Measurements from ENCODE around the gene NF2.

Gene NF2

GRCh38 chr22:29654420-29654819, 51.0 kb downstream of the NF2 start:
- DNase-seq: no peak
- intact Hi-C loops (cut with DNase I): no loop called here

GRCh38 chr22:29654882-29655281, 51.4 kb downstream of the NF2 start:
- no peak for DNase-seq
- intact Hi-C loops (cut with DNase I): no loop called here

DNA sequence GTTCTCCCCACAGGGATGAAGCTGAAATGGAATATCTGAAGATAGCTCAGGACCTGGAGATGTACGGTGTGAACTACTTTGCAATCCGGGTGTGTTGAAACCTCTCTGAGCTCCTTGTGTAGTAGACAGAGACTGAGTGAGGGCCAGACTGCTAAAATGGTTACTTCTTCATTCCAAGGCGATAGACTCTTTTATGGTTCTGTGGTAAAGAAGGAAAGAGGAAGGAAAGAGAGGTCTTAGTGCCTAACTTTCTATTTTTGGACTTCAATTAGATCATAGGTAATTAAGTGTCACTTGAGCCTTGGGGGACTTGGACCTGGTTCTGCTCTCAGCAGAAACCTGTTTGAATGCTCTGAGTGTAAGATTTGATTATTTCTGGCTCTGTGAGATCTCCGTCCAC, 54.7 kb downstream of the NF2 start:
- intact Hi-C loops (cut with DNase I): no loop called here

DNA sequence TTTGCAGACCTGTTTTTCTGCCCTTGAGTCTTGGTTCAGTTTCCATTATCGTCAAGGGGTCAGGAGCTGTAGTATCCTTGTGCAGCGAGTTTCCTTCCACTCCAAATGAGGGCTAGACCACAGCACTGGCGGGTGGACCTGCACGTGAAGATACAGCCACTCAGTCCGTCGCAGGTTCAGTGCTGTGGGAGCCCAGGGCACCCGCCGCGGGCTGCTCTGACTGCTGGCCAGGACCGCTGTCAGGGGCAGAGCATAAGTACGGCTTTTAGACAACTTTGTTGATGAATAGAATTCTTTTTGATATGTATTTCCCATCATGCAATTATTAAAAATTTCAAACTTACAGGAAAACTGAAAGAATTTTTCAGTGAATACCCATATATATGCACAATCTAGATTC, 56.6 kb downstream of the NF2 start:
- intact Hi-C loops (cut with DNase I): no loop called here
- DNase-seq: peak in 1 of 10 donors; percentile 62

More for the DNA sequence above, 54.7 kb downstream of the NF2 start:
- no peak for DNase-seq

- DNase-seq: peak in 1 of 10 donors; percentile 9
- intact Hi-C loops (cut with DNase I): no loop called here
Measured at GRCh38 chr22:29661336-29661735, 57.9 kb downstream of the NF2 start.

DNA sequence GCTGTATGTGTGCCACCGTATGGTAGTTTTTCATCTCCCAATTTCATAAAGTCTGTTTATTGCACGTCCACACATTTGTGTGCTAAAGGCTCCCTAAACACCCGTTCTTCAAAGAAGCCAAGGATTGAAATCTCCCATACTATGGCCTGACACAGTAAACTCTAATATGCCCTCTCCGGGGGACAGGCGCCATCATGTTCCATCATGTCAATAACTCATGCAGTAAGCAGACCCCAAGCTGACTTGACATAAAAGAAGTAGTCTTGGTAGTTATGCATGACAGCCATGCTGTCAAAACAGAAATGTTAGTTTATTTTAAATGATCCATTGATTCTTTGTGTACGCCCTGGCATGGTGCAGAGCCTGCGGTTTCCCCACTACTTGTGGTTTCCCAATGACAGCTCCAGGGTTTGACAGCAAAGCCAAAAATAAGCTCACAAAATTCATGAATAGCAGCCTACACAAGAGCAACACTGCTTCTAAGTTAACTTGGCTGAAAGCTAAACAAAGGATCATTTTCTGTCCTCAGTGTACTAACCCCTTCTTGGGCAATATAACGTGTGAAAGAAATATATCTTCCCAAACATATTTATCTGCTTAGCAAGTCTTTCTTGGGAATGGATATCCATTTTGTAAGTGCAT, 59.9 kb downstream of the NF2 start:
- DNase-seq: no peak
- intact Hi-C loops (cut with DNase I): no loop called here

- DNase-seq: peak in 1 of 10 donors; percentile 54
- intact Hi-C loops (cut with DNase I): no loop called here
Measured at GRCh38 chr22:29665486-29665885, 62.1 kb downstream of the NF2 start.

DNA sequence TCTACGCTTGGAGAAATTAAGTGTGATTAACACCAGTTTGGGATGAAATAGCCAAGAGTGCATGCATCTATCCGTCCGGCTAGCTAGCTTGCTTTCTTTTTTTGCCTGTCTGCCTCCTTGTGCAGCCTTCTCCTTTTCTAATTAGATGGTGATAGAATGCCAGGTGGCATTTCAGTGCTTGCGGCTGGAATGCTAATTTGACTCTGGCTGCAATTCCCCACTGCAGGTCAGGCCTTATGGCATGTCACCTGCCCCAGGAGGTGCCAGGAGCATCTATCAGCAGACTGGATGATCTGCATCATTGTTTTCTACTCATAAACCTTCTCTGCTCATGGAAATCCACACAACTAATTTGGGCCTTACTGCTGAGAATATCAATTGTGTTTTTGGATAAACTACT, 65.2 kb downstream of the NF2 start:
- DNase-seq: peak in 1 of 10 donors; percentile 6
- intact Hi-C loops (cut with DNase I): no loop called here

DNA sequence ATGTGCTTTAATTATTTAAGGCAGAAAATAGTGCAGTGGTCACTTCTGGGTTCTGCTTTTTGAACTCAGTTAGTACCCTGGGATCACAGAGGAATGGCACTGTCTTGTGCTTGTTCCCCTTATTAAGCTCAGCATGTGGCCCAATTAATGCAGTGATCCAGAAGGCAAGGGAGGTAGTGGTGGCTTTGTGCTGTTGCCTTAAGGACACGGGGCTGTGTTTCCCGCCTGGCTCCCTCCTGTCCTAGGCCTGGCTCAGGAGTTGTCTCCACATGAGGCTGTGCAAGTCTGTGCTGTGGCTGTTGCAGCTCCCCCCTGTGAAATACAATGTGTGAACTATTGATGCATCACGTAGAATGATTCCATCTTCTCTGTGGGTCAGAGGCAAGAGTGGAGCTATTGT, 67.2 kb downstream of the NF2 start:
- peak in 1 of 10 donors; percentile 39 for DNase-seq
- intact Hi-C loops (cut with DNase I): no loop called here

DNA sequence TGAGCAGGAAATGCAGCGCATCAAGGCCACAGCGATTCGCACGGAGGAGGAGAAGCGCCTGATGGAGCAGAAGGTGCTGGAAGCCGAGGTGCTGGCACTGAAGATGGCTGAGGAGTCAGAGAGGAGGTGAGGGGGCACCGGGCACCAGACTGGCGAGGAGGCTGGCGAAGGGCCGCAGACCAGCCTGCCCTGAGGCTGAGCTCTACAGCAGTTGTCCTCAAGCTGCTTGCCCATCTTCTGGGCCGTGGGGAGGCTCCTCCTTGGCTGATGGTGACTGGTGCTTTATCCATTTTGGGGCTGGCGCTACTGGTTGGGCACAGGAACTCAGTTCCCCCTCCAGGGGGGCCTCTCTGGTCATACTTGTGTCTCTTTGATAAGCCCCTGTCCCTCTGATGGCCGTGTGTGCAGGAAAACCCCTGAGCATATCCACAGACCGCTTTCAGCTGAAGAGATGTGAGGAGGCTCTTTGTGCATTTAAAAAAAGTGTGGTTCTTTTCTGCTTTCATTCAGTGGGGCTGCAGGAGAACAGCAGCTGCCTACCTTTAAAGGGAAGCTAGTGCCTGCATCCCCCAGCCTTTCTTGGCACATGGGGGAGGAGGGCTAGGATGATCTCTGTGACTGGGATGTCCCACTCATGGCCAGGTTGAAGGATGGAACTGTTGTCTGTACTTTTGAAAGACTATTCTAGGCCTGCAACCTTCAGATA, 70.1 kb downstream of the NF2 start:
- peak in 1 of 10 donors; percentile 55 for DNase-seq
- intact Hi-C loops (cut with DNase I): no loop called here

DNA sequence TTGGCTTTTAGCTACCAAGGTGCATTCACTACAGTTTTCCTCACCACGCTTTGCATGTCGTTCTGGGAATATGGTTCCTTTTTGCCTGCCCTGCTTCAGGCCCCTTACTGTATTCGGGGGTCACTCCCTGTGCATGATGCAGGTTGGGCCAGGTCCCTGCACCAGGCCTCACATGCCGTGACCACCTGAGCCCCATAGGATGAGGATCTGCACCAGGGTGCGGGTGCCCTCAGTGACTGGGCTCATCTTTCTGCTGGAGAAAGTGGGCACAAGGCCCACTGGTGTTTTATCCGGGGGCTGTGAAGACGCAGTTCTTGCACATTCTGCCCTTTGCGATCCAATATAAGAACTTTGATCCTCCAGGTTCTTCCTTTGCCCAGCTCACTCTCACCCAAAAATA, 70.7 kb downstream of the NF2 start:
- intact Hi-C loops (cut with DNase I): no loop called here
- DNase-seq: peak in 1 of 10 donors; percentile 49

- intact Hi-C loops (cut with DNase I): no loop called here
Measured at GRCh38 chr22:29679316-29679715, 75.9 kb downstream of the NF2 start.

GRCh38 chr22:29683536-29683935, 80.1 kb downstream of the NF2 start:
- peak in 1 of 10 donors; percentile 16 for DNase-seq
- intact Hi-C loops (cut with DNase I): no loop called here

More at GRCh38 chr22:29679316-29679715, 75.9 kb downstream of the NF2 start:
- no peak for DNase-seq

- peak in 2 of 10 donors; percentile 12 to 62 for DNase-seq
- intact Hi-C loops (cut with DNase I): no loop called here
Measured at GRCh38 chr22:29684244-29684643, 80.8 kb downstream of the NF2 start.

DNA sequence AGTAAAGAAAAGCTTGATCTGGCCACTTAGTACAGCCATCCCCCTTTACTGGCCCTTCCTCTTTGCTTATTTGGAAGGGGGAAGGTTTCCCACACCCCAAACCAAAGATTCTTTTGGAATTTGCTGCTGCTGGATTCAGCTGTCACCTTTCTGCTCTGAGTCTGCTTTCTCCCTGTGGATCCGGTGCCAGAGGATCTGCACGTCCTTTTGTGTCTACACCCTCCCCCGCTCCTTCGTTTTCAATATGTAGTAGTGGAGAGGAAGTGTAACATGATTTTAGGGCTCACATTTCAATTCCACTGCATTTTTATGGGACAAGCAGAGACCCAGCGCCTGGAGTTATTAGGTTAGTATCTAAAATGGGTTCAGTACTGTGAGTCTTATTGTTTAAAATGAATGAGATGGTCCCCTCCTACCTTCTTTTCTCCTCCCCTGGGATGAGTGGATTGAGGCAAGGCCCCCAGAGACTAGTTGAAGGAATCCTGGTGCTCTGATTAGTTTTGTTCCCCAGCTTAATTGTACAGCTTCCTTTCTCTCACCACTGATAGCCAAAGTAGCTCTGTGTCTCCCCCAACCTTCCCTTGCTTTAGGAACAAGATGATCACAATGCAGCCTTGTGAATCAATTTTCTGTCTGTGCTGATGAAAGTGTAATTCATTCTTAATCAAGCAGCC, 85.9 kb downstream of the NF2 start:
- no peak for DNase-seq
- intact Hi-C loops (cut with DNase I): no loop called here

DNA sequence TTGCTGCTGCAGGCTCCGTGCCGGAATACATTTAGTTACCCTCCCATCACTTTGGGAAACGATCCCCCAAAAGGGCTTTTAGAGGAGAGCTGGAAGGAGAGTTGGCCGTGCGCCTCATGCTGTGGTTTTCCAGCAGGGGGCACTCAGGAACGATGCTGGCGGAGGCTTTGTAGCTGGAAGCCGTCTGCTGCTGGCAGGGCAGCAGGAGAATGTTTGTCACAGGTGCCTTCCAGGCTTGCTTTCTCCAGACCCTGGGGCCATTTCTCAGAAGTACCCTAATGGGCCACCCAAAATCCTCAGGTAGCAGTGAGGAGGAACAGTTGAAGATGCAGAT, 86.4 kb downstream of the NF2 start:
- peak; percentile 74 to 97 (median 84) for DNase-seq
- intact Hi-C loops (cut with DNase I): loop anchor here (2.0 to 10.0 kb wide), 3 partner anchors 77 to 399 kb away; partner anchors contain the start of genes UQCR10 and ZMAT5

GRCh38 chr22:29690476-29690875, 87.0 kb downstream of the NF2 start:
- no peak for DNase-seq
- intact Hi-C loops (cut with DNase I): loop anchor here (2.0 to 10.0 kb wide), 3 partner anchors 77 to 398 kb away; partner anchors contain the start of genes UQCR10 and ZMAT5

GRCh38 chr22:29691636-29692326, 88.3 kb downstream of the NF2 start:
- peak in 1 of 10 donors; percentile 82 for DNase-seq
- intact Hi-C loops (cut with DNase I): loop anchor here (2.0 to 10.0 kb wide), 3 partner anchors 76 to 397 kb away; partner anchors contain the start of genes UQCR10 and ZMAT5

DNA sequence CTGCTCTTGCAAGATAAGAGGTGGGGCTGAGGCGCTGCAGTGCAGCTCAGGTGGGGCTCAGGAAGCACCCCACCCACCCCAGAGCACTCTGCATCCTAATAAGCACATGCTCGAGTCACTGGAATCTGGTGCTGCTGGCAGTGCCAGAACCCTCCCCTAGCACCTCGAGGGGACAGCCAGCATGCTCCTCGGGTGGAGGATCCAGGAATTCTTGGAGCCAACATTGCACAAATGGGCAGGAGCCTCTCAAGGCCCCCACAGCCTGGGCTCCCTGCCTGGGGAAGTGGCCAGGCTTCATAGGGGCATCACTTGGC, 88.9 kb downstream of the NF2 start:
- no peak for DNase-seq
- intact Hi-C loops (cut with DNase I): loop anchor here (5.0 to 10.0 kb wide), 2 partner anchors 75 to 313 kb away; partner anchors contain the start of genes UQCR10 and ZMAT5

- DNase-seq: peak in 1 of 10 donors; percentile 64
- intact Hi-C loops (cut with DNase I): loop anchor here (5.0 to 10.0 kb wide), 2 partner anchors 74 to 312 kb away; partner anchors contain the start of genes UQCR10 and ZMAT5
Measured at GRCh38 chr22:29693161-29693560, 89.7 kb downstream of the NF2 start.

GRCh38 chr22:29693671-29694070, 90.2 kb downstream of the NF2 start:
- DNase-seq: peak in 1 of 10 donors; percentile 73
- intact Hi-C loops (cut with DNase I): loop anchor here (5.0 to 10.0 kb wide), 2 partner anchors 74 to 311 kb away; partner anchors contain the start of genes UQCR10 and ZMAT5

Data from posterior cingulate gyrus (tissue), 11 donors.